AG08395 (cell line): ENCODE measurements around the gene CFTR.
A peak's percentile ranks its signal among the peaks of the same experiment; 100 is the strongest.
"Not testable (repeated sequence)": the region's sequence is repeated elsewhere in the genome, so short reads cannot be mapped to it uniquely, and the experiment has no call there.

Experiments
- DNase-seq: peaks from one replicate; pipeline ENCODE4 v3.0.0; 2012; ENCODE audit warnings: mixed read lengths, low spot score

CFTR gene

DNA sequence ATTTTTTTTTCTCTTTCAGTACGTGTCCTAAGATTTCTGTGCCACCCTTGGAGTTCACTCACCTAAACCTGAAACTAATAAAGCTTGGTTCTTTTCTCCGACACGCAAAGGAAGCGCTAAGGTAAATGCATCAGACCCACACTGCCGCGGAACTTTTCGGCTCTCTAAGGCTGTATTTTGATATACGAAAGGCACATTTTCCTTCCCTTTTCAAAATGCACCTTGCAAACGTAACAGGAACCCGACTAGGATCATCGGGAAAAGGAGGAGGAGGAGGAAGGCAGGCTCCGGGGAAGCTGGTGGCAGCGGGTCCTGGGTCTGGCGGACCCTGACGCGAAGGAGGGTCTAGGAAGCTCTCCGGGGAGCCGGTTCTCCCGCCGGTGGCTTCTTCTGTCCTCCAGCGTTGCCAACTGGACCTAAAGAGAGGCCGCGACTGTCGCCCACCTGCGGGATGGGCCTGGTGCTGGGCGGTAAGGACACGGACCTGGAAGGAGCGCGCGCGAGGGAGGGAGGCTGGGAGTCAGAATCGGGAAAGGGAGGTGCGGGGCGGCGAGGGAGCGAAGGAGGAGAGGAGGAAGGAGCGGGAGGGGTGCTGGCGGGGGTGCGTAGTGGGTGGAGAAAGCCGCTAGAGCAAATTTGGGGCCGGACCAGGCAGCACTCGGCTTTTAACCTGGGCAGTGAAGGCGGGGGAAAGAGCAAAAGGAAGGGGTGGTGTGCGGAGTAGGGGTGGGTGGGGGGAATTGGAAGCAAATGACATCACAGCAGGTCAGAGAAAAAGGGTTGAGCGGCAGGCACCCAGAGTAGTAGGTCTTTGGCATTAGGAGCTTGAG lies at the start of gene CFTR:
Gene CFTR (plus strand): TSS at position 801 of the 830 bp plus-strand sequence. CDS start 70 bp downstream, outside the sequence.
- DNase-seq: no peak

DNA sequence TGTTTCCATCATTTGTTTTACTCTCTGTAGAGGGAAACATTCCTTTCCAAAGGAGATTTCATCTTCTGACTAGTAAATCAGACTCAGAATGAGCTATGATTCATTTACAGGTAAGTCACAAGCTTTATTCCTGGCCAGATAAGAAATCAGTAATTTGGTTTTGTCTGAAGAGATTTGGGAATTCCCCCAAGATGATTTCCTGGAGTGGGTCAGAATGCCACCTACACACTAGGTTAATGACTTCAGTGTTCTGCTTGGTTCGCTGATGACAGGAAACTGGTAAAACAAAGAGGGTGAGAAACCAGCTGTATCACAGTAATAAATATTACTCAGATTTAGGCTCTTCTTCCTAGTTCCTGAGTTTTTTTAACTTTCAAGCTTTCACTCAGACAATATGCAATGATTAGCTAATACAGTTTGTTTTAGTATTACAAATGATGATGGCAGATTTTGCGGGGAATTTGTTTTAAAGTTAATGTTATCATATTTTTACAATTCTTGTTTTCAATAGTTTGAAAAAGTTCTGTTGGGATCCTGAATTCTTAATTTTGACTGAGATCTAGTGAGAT lies 44.3 kb upstream of the CFTR start:
- DNase-seq: no peak

DNA sequence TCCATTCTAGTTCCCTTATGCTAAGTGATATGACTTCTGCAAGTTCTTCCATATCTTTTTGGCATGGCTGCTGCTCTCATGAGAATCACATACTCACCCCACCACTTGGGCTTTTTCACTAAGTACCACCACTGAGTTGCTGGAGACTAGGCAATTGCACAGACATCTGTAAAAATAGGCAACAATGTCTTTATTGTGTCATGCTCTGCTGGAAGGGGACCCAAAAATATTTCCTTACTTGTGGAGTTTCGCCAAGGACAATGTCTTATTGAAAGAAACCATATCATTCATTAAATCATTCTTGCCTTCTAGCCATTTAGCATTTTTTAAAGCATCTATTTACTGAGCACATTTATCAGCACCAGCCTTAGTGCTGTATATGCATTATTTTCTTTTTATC lies 35.2 kb upstream of the CFTR start:
- no peak for DNase-seq

DNA sequence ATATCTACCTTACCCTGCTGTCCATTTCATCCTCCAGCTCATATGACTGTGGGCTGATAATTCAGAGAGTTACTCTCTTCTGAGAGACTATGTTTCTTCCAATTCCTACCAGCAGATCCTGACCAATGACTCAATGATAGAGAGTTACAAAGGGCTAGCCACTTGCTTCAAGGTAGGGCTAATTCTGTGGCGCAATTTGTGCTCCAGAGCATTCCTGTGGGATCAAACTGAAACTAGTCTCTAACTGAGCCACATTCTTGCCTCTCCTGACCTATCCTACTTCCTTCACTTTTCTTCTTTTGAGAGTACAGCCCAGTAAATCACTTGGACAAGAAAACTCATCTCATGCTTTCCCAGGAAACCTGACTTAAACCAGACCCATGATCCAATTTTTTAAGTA lies 34.6 kb upstream of the CFTR start:
- DNase-seq: no peak

DNA sequence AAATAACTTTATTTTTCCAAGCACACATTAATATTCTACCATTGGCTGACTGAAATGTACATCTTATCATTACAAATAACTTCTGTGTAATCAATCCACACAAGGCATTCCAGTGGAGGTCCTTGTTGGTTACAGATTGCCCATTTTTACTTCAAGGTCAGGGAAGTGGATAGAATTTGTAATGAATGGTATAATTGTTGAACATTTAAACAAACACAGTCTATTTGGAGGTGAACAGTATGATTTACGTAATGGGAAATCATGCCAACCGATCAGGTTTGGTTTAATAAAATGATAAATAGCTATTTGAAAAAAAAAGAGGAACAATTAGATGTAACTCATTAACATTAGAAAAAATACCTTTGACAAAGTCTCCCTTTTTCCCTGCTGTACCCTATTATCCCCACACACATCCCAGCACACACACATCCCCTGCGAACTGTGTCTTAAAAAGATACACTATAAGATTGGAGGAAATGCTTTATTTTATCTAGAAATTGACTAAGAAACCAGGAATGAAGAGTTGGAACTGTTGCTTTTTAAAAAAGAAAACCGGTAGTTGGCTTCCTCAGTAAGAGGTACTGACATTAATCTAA lies 33.5 kb upstream of the CFTR start:
- DNase-seq: no peak

DNA sequence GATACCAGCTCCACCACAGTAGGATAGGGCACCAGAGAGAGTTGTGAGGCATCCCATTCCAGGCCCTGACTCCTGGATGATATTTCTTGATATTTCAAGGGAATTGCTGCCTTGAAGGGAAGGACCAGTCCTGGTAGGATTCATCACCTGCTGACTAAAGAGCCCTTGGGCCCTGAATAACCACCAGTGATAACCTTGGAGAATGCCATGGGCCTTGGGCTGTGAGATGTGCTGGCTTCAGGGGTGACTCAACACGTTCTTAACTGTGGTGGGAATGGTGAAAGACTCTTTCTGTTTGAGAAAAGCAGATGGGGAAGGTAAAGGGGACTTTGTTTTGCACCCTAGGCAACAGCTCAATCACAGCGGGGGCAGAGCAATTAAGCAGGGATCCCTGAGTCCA lies 31.2 kb upstream of the CFTR start:
- DNase-seq: no peak

DNA sequence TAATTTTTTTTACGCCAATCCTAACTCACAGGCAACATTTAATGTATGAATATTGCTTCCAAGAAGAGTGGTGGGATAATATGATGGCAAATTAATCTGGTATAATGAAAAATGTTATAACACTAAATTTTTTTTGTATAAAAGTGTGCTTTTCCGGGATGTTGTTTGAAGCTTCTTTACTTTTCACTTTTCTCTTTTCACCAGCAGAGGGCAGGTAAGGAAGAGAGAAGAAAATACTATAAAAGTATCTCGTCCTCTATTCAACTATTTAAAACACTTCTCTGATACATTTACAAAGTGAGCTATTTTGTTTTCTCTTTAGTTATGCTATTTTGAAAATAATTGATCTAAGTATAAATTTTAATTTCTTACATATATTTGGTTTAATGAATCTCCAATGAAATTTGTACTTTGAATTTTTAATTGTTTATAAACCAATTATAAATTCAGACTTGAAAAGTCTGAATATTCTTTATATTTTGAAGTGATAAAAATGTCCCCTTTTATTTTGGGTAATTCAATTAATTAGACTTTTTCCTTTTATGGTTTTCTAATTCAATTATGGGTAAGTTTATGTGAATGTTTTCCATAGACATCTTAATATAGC lies 20.7 kb upstream of the CFTR start:
- DNase-seq: peak; percentile 19

DNA sequence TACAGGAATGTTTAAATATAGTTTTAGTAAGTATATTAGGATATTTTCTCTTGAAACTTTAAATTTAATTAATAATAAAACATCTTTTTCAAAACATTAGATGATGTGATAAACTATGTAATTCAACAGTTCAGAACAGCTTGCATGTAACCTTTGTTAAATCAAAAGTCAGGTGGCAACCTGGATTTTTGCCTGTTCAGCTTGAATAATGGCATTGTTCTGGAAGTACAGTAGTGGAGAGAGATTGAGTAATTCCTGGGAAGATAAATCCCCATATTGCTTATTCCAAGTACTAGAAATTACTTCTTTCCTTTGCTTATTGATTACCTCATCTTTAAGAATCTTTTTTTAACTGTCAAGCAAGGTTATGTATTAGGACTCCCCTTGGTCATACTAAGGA lies 20.1 kb upstream of the CFTR start:
- DNase-seq: no peak

DNA sequence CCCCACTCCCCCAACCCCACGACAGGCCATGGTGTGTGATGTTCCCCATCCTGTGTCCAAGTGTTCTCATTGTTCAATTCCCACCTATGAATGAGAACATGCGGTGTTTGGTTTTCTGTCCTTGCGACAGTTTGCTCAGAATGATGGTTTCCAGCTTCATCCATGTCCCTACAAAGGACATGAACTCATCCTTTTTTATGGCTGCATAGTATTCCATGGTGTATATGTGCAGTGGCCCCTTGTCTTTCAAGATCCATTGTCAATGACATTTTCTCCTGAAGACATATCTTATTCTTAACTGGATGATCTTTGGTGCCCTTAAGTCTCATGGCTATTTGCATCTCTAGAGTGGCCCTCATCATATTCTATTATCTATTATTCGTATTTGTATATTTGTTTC lies 19.0 kb upstream of the CFTR start:
- not testable (repeated sequence) for DNase-seq

DNA sequence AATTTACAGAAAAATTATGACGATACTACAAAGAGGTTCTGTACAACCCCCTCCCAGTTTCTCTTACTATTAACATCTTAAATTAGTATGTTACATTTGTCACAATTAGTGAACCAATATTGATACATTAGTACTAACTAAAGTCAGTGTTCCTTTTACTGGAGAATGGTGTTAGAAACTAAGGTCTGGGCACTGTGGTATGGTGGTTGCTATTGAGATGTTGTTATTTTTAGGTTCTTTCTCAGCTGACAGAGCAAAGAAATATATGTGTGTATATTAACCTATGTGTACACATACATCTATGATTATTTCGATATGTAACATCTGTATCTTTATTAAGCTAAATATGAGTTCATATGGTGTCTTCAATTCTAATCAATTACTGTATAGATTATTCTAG lies 11.7 kb upstream of the CFTR start:
- DNase-seq: no peak

DNA sequence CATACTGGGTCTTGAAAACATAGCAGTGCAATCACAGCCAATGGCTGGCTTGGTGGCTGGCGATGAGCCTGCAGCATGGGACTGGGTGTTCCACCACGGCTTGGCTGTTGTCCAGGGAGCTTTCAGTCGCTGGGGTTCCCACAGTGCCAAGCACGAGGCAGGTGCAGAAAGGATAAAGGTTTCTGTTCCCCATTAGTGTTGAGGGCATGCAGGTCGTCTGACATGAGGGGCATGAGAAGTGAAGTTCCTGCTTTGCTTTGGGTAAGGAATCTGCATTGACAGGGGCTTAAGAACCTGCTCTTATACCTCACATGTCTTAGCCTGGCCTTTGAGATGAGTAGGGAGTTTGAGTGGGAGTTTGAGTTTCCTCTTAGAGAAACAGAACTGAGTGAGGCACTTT lies 9.0 kb upstream of the CFTR start:
- DNase-seq: no peak

DNA sequence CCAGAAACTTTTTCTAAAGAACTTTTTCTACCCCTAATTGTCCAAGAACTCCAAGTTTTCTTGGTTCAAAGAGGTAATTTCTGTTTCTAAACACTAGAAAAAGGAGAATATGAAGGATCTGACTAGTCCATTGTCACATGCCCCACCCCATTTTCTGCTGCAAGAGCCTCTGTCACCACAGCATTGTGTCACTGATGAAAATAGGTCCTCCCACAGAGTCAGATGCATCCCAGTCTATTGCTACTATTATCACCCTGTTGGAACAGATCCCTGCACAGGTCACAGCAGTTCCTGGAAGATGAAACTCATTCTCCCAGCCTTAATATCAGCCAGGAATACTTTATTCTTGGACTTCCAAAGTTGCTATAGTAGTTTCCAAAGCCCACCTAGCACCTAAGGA lies 7.5 kb upstream of the CFTR start:
- no peak for DNase-seq

DNA sequence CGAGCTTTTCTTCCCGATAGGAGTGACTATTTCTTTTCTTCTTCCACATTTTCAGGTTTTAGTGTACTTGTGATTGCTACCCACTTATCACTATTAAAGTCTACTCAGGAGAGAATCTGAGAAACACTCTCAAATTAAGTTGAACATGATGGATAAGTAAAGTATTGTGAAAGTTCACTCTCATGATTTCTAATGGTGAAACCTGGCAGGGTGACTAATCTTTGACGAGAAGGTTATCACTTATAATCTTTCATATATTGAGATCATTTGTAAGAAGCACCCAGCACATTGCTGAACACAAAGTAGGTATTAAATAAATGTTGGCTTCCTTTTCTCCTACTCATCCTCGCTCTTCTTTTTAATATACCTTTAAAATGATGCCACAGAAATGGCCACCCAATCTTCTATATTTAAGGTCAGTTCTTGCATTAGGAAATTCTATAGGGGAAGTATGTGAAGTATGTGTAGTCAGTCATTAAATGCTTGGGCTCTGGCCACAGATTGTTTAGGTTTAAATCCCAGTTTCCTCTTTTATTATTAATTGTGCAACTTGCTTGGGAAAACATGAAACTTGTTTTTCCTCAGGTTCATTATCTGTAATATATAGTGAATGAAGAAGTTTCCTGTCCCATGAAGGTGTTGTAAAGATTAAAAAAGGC lies 3.1 kb upstream of the CFTR start:
- DNase-seq: no peak

DNA sequence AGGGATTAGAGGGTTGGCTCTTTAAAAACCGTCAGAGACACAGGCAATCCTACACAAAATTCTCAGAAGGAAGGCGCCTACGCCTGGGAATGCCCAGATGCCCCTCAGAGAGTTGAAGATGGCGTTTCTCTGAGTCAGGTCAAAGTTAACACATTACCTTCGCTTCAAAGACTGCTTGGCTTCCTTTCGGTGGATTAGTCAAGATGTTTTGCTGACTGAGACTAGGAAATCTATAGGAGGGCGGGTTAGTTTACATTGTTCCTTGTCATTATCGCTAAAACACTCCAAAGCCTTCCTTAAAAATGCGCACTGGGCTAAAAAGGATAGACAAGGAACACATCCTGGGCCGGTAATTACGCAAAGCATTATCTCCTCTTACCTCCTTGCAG lies 995 bp upstream of the CFTR start:
- DNase-seq: no peak

DNA sequence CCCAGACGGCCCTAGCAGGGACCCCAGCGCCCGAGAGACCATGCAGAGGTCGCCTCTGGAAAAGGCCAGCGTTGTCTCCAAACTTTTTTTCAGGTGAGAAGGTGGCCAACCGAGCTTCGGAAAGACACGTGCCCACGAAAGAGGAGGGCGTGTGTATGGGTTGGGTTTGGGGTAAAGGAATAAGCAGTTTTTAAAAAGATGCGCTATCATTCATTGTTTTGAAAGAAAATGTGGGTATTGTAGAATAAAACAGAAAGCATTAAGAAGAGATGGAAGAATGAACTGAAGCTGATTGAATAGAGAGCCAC lies 184 bp downstream of the CFTR start:
- no peak for DNase-seq

DNA sequence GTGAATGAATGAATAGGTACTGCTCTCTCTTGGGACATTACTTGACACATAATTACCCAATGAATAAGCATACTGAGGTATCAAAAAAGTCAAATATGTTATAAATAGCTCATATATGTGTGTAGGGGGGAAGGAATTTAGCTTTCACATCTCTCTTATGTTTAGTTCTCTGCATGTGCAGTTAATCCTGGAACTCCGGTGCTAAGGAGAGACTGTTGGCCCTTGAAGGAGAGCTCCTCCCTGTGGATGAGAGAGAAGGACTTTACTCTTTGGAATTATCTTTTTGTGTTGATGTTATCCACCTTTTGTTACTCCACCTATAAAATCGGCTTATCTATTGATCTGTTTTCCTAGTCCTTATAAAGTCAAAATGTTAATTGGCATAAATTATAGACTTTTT lies 1.2 kb downstream of the CFTR start:
- no peak for DNase-seq

DNA sequence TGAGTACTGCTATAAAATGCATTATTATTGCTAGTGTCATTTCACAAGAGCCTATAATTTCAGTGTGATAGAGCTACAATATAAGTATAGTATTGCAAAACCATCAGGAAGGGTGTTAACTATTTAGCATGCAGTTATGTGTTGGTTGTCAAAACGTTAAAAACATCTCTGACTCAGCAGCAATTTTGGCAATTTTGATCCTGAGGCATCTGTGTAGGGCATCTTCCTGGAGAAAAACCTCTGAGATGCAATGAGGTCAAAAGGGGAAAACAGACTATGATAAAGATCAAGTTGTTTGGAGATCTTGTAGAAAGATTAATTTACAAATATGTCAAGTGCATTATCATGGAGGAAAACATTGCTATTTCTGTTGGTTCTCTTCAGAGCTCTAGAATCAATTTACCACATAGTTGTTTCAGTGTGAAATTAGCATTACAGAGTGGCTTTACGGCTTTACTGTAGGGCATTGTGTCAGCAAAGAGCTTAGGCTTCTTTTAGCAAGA lies 5.3 kb downstream of the CFTR start:
- DNase-seq: no peak

DNA sequence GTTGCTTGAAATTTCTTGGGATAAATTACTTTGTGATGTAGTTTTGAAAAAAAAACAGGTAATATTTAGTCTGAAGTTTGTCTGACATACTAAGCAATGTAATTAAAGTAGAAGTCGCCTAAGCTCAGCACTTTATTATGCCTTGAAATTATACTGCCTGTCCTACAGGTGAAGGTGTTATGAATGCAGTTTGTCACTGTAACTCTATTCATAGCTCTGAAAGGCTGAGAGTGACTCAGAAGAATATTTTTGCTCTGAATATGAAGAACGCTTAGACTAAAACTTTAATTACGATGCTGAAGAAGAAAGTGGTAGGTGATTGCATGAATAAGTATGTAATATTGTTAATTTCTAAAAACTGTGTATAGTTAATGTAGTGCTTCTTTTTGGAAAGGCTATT lies 9.2 kb downstream of the CFTR start:
- DNase-seq: no peak

DNA sequence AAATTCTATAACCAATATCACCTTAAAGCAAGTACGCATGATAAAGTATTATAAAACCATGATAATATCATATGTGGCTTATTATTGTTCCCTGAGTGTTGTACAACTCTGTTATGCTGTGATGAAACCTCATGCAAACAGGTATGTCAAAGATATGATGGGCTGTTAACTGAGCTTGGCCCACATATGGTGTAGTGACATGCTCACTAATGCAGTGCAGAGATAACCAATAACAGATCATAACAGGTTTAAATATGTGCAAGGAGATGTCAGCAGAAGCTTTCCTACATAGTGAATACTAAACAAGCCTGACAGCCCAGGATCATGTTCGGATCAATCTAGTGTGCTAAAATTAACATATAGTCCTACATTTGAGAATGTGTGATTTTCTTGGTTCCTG lies 9.6 kb downstream of the CFTR start:
- DNase-seq: no peak

DNA sequence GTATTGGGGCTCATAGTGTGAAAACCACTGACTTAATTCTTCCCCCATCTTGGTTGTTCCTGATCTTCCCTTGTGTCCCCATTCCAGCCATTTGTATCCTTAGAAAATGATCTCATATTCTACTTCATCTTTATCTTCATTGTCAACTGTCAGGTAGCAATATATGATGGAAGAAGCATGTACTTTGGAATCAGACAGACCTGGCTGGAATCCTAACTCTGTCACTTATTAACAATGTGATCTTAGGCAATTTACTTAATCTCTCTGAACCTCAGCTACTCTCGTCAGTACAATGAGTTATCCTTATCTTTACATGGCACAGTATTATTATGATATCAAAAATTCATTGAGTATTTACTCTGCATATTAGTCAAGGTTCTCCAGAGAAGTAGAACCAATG lies 10.1 kb downstream of the CFTR start:
- DNase-seq: no peak

DNA sequence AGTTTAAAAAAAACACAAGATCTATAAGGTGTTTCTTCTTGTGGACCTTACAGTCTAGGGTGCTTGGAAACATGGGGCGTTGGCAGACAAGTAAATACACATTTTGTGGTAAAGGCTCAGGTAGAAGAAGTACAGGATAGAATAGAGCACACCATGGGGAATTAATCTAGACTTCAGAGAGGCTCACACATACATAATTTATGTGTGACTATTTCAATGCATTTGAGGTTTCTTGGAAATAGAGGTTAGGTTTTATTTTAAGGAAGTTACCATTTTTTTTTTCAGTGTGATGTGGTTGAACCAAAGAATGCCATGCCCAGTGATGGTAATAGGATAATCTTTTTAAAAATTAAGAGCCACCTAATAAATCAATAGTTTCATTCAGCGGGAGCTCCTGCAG lies 12.8 kb downstream of the CFTR start:
- DNase-seq: no peak

DNA sequence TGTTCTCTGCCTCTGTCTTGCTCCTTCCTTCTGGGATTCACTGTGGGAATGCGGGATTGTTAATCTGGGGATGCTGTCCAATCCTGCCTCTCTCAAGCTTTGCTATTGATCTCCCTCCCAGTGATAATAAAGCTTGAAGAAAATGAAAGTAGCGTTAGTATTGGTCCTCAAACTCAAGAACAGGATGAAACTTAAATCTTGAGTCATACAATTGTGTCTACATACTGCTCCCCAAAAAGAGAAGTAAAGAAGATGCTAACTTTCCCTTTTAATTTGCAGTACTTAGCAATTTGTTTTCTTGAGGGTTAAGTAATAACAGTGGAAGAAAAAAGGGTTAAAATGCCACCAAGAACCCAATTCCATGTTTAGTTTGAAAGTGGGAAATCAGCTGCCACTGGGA lies 13.6 kb downstream of the CFTR start:
- DNase-seq: no peak

DNA sequence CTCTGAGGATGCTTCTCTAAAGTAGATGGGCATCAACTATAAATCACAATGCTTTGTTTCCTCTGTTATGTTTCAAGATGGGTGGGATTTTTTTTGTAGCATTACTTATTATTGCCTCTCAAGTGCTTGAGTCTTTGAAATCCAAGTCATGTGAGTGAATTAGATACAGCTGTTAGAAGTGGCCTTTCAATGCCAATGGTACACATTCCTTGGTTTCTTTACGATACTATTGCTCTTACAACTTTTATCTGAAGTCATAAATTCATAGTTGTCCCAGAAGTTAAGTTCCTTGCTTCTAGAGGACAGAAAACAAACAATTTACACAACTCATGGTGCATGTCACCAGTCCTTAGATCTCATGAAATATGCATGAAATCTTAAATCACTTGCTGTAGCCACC lies 15.5 kb downstream of the CFTR start:
- no peak for DNase-seq
